Activated CD8-positive, alpha-beta T cell treated with anti-CD3 and anti-CD28 coated beads for 36 hours (primary cell): ENCODE results near the gene TEKT3. TPM values are rescaled to one million over a fixed set of nuclear protein-coding genes. Genes with fewer than 3 reads are reported as not detected.

ENCODE experiments used
- ATAC-seq: fragments of 200-7000 bp; cut with Tn5 transposase; one replicate; pipeline ENCODE4 v1.10.0; 2021; ENCODE audit warnings: mild to moderate bottlenecking, moderate library complexity
- CTCF ChIA-PET: fragments of 350-600 bp; sonication (Branson Sonifier 250); formaldehyde crosslinking; loops from one replicate; lab custom pipeline; 2021; ENCODE audit warnings: antibody characterized with exemption; lab: Charles Lee
- POLR2A ChIA-PET: fragments of 350-600 bp; sonication (Branson Sonifier 250); formaldehyde crosslinking; loops from one replicate; lab custom pipeline; 2021; ENCODE audit warnings: antibody characterized with exemption; lab: Charles Lee
- DNase-seq: peaks from one replicate; pipeline ENCODE4 v3.0.0-alpha.2; 2020
- H3K27ac Mint-ChIP-seq: one replicate; pipeline ENCODE4 v1.8.0; 2021; ENCODE audit warnings: mild to moderate bottlenecking, mixed read lengths
- H3K27me3 Mint-ChIP-seq: one replicate; pipeline ENCODE4 v1.8.0; 2021; ENCODE audit warnings: mixed read lengths
- H3K36me3 Mint-ChIP-seq: one replicate; pipeline ENCODE4 v1.8.0; 2021; ENCODE audit warnings: low read depth, mixed read lengths
- H3K4me1 Mint-ChIP-seq: one replicate; pipeline ENCODE4 v1.8.0; 2021; ENCODE audit warnings: low read depth, mixed read lengths
- H3K4me3 Mint-ChIP-seq: one replicate; pipeline ENCODE4 v1.8.0; 2021; ENCODE audit warnings: mild to moderate bottlenecking, moderate library complexity, mixed read lengths
- H3K9me3 Mint-ChIP-seq: one replicate; pipeline ENCODE4 v1.8.0; 2021; ENCODE audit warnings: mixed read lengths
- CTCF ChIP-seq: fragments of 200-600 bp; IDR thresholded peaks from one replicate; pipeline ENCODE4 v1.8.0; 2022; ENCODE audit warnings: antibody characterized with exemption, mild to moderate bottlenecking
- intact Hi-C: fragments of 100-400 bp; cut with micrococcal nuclease; formaldehyde crosslinking; loops from one replicate; pipeline ENCODE4 v1.10.0; 2022
- total RNA-seq, 2 experiments: library from RNA; stranded (reverse); gene quantifications; one replicate each; pipeline ENCODE4 v1.2.3, GENCODE V29; 2021

TEKT3 gene
- total RNA-seq, 2 experiments from 2014 or later: not detected

- Mint-ChIP-seq H3K36me3 (no peaks in the 10 kb centered on the region), H3K9me3 (no peaks in the 10 kb centered on the region), H3K4me3 (no peak overlapping the region), H3K4me1 (no peaks in the 10 kb centered on the region), H3K27me3 (peaks cover 3% of the 10 kb centered on the region), H3K27ac (no peak overlapping the region)
- POLR2A ChIA-PET: interaction anchor here (0.9 kb wide), 1 partner anchor 54 kb away, joined by 3 read pairs; no protein-coding TSS in a partner anchor
- CTCF ChIA-PET: no interaction called here
- DNase-seq (no peak), ATAC-seq (no peak)
- TF ChIP-seq CTCF: no peak
- intact Hi-C loops: no loop called here
These were observed 23.2 kb upstream of the TEKT3 start for GRCh38 chr17:15364615-15365014.

DNA sequence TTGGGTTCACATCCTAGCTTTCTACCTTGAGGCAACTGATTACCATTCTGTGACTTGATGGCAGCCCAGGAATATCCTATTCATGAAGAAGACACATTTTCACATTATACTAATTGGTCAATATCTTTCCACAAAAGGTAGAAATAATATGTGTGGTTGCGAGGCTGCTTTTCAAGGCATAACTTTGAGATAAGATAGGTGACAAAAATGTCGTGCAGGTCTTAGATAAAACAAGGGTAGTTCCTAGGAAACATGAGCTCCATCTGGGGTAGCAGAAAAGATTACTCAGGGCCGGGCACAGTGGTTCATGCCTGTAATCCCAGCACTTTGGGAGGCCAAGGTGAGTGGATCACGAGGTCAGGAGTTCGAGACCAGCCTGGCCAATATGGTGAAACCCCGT is 22.3 kb upstream of the TEKT3 start:
- Mint-ChIP-seq H3K27me3 (peaks cover 3% of the 10 kb centered on the region), H3K4me3 (no peak overlapping the region), H3K27ac (no peak overlapping the region), H3K4me1 (no peaks in the 10 kb centered on the region), H3K9me3 (no peaks in the 10 kb centered on the region), H3K36me3 (no peaks in the 10 kb centered on the region)
- POLR2A ChIA-PET: no interaction called here
- no peak for ATAC-seq
- TF ChIP-seq CTCF: no peak
- CTCF ChIA-PET: no interaction called here
- intact Hi-C loops: no loop called here
- no peak for DNase-seq

DNA sequence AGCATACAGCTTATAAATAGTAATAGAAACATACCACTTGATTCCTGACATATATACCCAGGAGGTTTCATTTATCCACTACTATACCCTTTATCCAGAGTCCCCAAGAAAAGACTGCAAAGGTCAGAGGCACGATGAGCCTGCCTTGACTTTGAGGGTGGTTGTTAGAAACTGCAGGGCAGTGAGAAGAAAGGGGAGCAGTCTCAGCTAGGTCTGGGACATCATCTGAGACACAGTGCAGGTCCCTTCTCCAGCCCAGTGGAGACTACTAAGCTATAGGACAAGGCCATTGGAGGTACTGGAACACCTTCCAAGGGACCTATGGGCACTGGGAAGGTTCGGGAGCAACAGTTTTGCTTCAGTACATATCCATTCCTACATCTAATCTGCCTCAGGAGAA is 20.2 kb upstream of the TEKT3 start:
- Mint-ChIP-seq H3K27ac (no peak overlapping the region), H3K27me3 (peaks cover 8% of the 10 kb centered on the region), H3K36me3 (no peaks in the 10 kb centered on the region), H3K9me3 (no peaks in the 10 kb centered on the region), H3K4me3 (no peak overlapping the region), H3K4me1 (no peaks in the 10 kb centered on the region)
- no peak for ATAC-seq
- intact Hi-C loops: no loop called here
- TF ChIP-seq CTCF: no peak
- no peak for DNase-seq
- ChIA-PET POLR2A (no interaction called here), CTCF (no interaction called here)

GRCh38 chr17:15361151-15361550 is 19.8 kb upstream of the TEKT3 start:
- ChIA-PET CTCF (no interaction called here), POLR2A (interaction anchor here (0.7 kb wide), 1 partner anchor 84 kb away, joined by 3 read pairs; no protein-coding TSS in a partner anchor)
- intact Hi-C loops: no loop called here
- H3K4me3 Mint-ChIP-seq: no peak overlapping the region
- ATAC-seq: no peak
- peaks cover 8% of the 10 kb centered on the region for H3K27me3 Mint-ChIP-seq
- no peak for TF ChIP-seq CTCF
- H3K27ac Mint-ChIP-seq: no peak overlapping the region
- no peak for DNase-seq
- no peaks in the 10 kb centered on the region for H3K9me3 Mint-ChIP-seq
- H3K4me1 Mint-ChIP-seq: no peaks in the 10 kb centered on the region
- no peaks in the 10 kb centered on the region for H3K36me3 Mint-ChIP-seq

- Mint-ChIP-seq H3K9me3 (no peaks in the 10 kb centered on the region), H3K27me3 (peaks cover 28% of the 10 kb centered on the region), H3K36me3 (no peaks in the 10 kb centered on the region), H3K4me1 (no peaks in the 10 kb centered on the region), H3K27ac (no peak overlapping the region), H3K4me3 (no peak overlapping the region)
- POLR2A ChIA-PET: no interaction called here
- ATAC-seq: no peak
- intact Hi-C loops: no loop called here
- no peak for TF ChIP-seq CTCF
- no peak for DNase-seq
- CTCF ChIA-PET: interaction anchor here (0.8 kb wide), 1 partner anchor 149 kb away, joined by 3 read pairs; no protein-coding TSS in a partner anchor
These were observed 12.9 kb upstream of the TEKT3 start for GRCh38 chr17:15354256-15354655.
